WERI-Rb-1 (cell line): Measurements from ENCODE around the gene FAT1.

ENCODE experiments used
- DNase-seq: peaks from one replicate; pipeline ENCODE4 v3.0.0-alpha.2; 2020
- H3K27ac ChIP-seq: fragments of 250-450 bp; sonication (Bioruptor Pico); 2 replicates; pipeline ENCODE4 v1.5.1; 2020; ENCODE audit warnings: mild to moderate bottlenecking, moderate library complexity
- H3K27me3 ChIP-seq: fragments of 250-450 bp; sonication (Bioruptor Pico); 2 replicates; pipeline ENCODE4 v1.5.1; 2021; ENCODE audit warnings: mild to moderate bottlenecking, low read depth, moderate library complexity; ENCODE audit not compliant: insufficient read depth, severe bottlenecking
- H3K36me3 ChIP-seq: fragments of 250-450 bp; sonication (Bioruptor Pico); 2 replicates; pipeline ENCODE4 v1.5.1; 2020; ENCODE audit warnings: mild to moderate bottlenecking, moderate library complexity
- H3K4me3 ChIP-seq: 2 replicates; pipeline ENCODE4 v1.5.1; 2011; ENCODE audit warnings: low read depth, mild to moderate bottlenecking, control low read depth, low read length
- H3K9me3 ChIP-seq: fragments of 250-450 bp; sonication (Bioruptor Pico); 2 replicates; pipeline ENCODE4 v1.5.1; 2021; ENCODE audit warnings: mild to moderate bottlenecking, moderate library complexity; ENCODE audit not compliant: severe bottlenecking
- CTCF ChIP-seq: IDR thresholded peaks from 2 replicates; pipeline ENCODE4 v1.5.1; 2011; ENCODE audit warnings: low read depth, mild to moderate bottlenecking, control low read depth, inconsistent platforms, low read length

The FAT1 gene

DNA sequence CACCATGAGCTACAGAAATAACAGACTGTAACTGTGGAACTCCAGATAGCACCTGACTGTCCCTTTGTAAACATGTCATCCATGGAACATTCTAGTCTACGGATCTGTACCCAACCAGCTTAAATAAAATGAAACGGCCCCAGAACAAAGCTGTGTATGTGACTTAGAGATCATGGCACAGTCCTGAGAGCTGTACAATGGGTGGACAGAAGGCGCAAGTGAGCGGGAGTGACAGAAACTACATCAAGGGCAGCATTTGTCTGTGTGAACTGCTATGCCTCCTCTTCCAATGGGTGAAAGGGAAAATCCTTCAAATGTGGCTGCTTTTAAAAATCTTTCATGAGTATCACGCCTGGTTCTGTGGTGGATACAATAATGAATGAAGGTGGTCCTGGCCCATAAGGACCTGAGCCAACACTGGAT is 72.5 kb downstream of the FAT1 start:
- TF ChIP-seq CTCF, result no peak
- Histone ChIP-seq H3K27ac (no peak overlapping the region), H3K36me3 (no peaks in the 10 kb centered on the region), H3K9me3 (peaks cover 3% of the 10 kb centered on the region), H3K27me3 (peaks cover 95% of the 10 kb centered on the region), H3K4me3 (no peak overlapping the region)
- DNase-seq, result no peak

DNA sequence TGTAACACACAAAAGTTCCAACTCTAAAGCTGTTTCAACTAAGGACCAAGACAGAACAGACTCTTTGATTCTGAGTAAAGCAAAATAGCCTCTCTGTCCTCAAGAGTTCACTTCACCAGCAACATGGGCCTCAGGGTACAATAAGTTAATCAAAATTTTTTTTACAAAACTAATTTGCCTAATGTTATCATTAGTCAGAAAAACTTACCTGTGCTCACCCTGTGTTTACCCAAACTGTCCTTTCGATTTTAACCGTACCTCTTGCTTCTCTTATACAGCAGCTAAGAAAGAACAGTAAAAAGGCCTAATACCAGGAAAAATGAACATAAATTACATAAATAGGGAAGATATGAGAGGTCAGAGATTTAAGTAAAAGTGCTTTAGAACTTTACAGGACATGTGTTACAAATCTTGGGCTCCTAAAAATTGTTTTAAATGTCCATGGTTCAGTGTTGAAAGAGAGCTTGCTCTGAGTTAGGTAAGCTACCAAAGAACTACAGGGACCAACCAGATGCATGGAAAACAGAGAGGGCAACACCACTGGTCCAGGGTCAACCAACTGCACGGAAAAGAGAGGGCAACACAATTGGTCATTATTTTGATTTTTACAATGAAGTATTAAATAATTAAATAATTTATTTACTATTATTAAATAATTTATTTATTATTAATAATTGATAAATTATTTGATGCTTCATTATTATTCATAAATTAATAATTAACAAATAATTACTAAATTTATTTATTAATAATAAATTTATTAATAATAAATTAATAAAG is 73.1 kb downstream of the FAT1 start:
- H3K9me3 ChIP-seq, result peaks cover 3% of the 10 kb centered on the region
- H3K4me3 ChIP-seq, result no peak overlapping the region
- H3K27me3 ChIP-seq, result peaks cover 92% of the 10 kb centered on the region
- no peak overlapping the region for H3K27ac ChIP-seq
- H3K36me3 ChIP-seq, result no peaks in the 10 kb centered on the region
- no peak for TF ChIP-seq CTCF
- no peak for DNase-seq

GRCh38 chr4:186647821-186648220 is 75.8 kb downstream of the FAT1 start:
- H3K4me3 ChIP-seq, result no peak overlapping the region
- no peak for TF ChIP-seq CTCF
- no peaks in the 10 kb centered on the region for H3K36me3 ChIP-seq
- no peak for DNase-seq
- H3K27ac ChIP-seq, result no peak overlapping the region
- peaks cover 87% of the 10 kb centered on the region for H3K27me3 ChIP-seq
- peaks cover 3% of the 10 kb centered on the region for H3K9me3 ChIP-seq

GRCh38 chr4:186644737-186645261 is 78.9 kb downstream of the FAT1 start:
- Histone ChIP-seq H3K27ac (no peak overlapping the region), H3K4me3 (no peak overlapping the region), H3K27me3 (peaks cover 90% of the 10 kb centered on the region), H3K36me3 (no peaks in the 10 kb centered on the region), H3K9me3 (no peaks in the 10 kb centered on the region)
- no peak for DNase-seq
- TF ChIP-seq CTCF, result no peak

GRCh38 chr4:186644311-186644638 is 79.4 kb downstream of the FAT1 start:
- Histone ChIP-seq H3K36me3 (no peaks in the 10 kb centered on the region), H3K27ac (no peak overlapping the region), H3K4me3 (no peak overlapping the region), H3K9me3 (no peaks in the 10 kb centered on the region), H3K27me3 (peaks cover 90% of the 10 kb centered on the region)
- TF ChIP-seq CTCF, result no peak
- DNase-seq, result no peak
